CD4-positive, alpha-beta T cell treated with Interleukin-6 for 4 hours (primary cell): ENCODE measurements around the gene TTC7B.

Source experiments
- DNase-seq: peaks from one replicate; pipeline ENCODE4 v3.0.0-alpha.2; 2020; ENCODE audit warnings: mixed read lengths

The TTC7B gene

GRCh38 chr14:90739318-90740068 lies 76.7 kb downstream of the TTC7B start:
- DNase-seq, result no peak

- DNase-seq, result no peak
Measured at GRCh38 chr14:90733139-90733808, 83.0 kb downstream of the TTC7B start.

GRCh38 chr14:90732718-90733117 lies 83.5 kb downstream of the TTC7B start:
- no peak for DNase-seq

GRCh38 chr14:90732139-90732538 lies 84.1 kb downstream of the TTC7B start:
- DNase-seq, result no peak

- no peak for DNase-seq
Measured at GRCh38 chr14:90731487-90731886, 84.7 kb downstream of the TTC7B start.

GRCh38 chr14:90730206-90730766 lies 85.9 kb downstream of the TTC7B start:
- no peak for DNase-seq

- DNase-seq, result no peak
Measured at GRCh38 chr14:90728951-90729350, 87.3 kb downstream of the TTC7B start.

GRCh38 chr14:90727082-90727481 lies 89.1 kb downstream of the TTC7B start:
- no peak for DNase-seq

GRCh38 chr14:90726656-90727055 lies 89.6 kb downstream of the TTC7B start:
- DNase-seq, result no peak

GRCh38 chr14:90724866-90725265 lies 91.4 kb downstream of the TTC7B start:
- no peak for DNase-seq

GRCh38 chr14:90722590-90722989 lies 93.6 kb downstream of the TTC7B start:
- no peak for DNase-seq

- no peak for DNase-seq
Measured at GRCh38 chr14:90721619-90722305, 94.5 kb downstream of the TTC7B start.

- no peak for DNase-seq
Measured at GRCh38 chr14:90720832-90721231, 95.4 kb downstream of the TTC7B start.

- no peak for DNase-seq
Measured at GRCh38 chr14:90720336-90720735, 95.9 kb downstream of the TTC7B start.

- no peak for DNase-seq
Measured at GRCh38 chr14:90717916-90718315, 98.3 kb downstream of the TTC7B start.

GRCh38 chr14:90715993-90716392 lies 100.2 kb downstream of the TTC7B start:
- no peak for DNase-seq

- DNase-seq, result no peak
Measured at GRCh38 chr14:90715495-90715894, 100.7 kb downstream of the TTC7B start.

- no peak for DNase-seq
Measured at GRCh38 chr14:90714811-90715210, 101.4 kb downstream of the TTC7B start.

- no peak for DNase-seq
Measured at GRCh38 chr14:90704738-90705392, 111.4 kb downstream of the TTC7B start.

GRCh38 chr14:90703841-90704737 lies 112.1 kb downstream of the TTC7B start:
- DNase-seq, result no peak

- DNase-seq, result no peak
Measured at GRCh38 chr14:90700933-90701776, 115.1 kb downstream of the TTC7B start.
